HG02938 (cell line): ENCODE results near the gene INSYN1.

ENCODE experiments used
- ATAC-seq: cut with Tn5 transposase; IDR thresholded peaks from one replicate; pipeline ENCODE4 v1.9.1; 2021; ENCODE audit warnings: mild to moderate bottlenecking, moderate library complexity; ENCODE audit not compliant: unreplicated experiment

Gene INSYN1

GRCh38 chr15:73777741-73778140, 24.6 kb upstream of the INSYN1 start:
- ATAC-seq: no peak

GRCh38 chr15:73773428-73773827, 20.3 kb upstream of the INSYN1 start:
- no peak for ATAC-seq

GRCh38 chr15:73771385-73772045, 18.4 kb upstream of the INSYN1 start:
- ATAC-seq: no peak

- ATAC-seq: no peak
Observed at GRCh38 chr15:73770050-73770449, 16.9 kb upstream of the INSYN1 start.

GRCh38 chr15:73767806-73768501, 14.8 kb upstream of the INSYN1 start:
- no peak for ATAC-seq

- ATAC-seq: no peak
Observed at GRCh38 chr15:73766598-73766997, 13.4 kb upstream of the INSYN1 start.

GRCh38 chr15:73765778-73766177, 12.6 kb upstream of the INSYN1 start:
- no peak for ATAC-seq

GRCh38 chr15:73763931-73764330, 10.8 kb upstream of the INSYN1 start:
- ATAC-seq: no peak

GRCh38 chr15:73760330-73761329, 7.5 kb upstream of the INSYN1 start:
- no peak for ATAC-seq

GRCh38 chr15:73758461-73758860, 5.3 kb upstream of the INSYN1 start:
- no peak for ATAC-seq

- no peak for ATAC-seq
Observed at GRCh38 chr15:73757571-73757970, 4.4 kb upstream of the INSYN1 start.

- ATAC-seq: no peak
Observed at GRCh38 chr15:73756947-73757513, 3.9 kb upstream of the INSYN1 start.

- no peak for ATAC-seq
Observed at GRCh38 chr15:73756390-73756789, 3.2 kb upstream of the INSYN1 start.

- no peak for ATAC-seq
Observed at GRCh38 chr15:73755946-73756345, 2.8 kb upstream of the INSYN1 start.

- ATAC-seq: no peak
Observed at GRCh38 chr15:73755481-73755880, 2.3 kb upstream of the INSYN1 start.

- ATAC-seq: no peak
Observed at GRCh38 chr15:73754461-73754860, 1.3 kb upstream of the INSYN1 start.

- no peak for ATAC-seq
Observed at GRCh38 chr15:73752806-73753193, 351 bp downstream of the INSYN1 start.

GRCh38 chr15:73751899-73752805, 999 bp downstream of the INSYN1 start:
- no peak for ATAC-seq

- no peak for ATAC-seq
Observed at GRCh38 chr15:73751511-73751898, 1.6 kb downstream of the INSYN1 start.

- no peak for ATAC-seq
Observed at GRCh38 chr15:73750951-73751350, 2.2 kb downstream of the INSYN1 start.
